Mammary epithelial cell (primary cell): ENCODE results near the gene WDR86.

Experiments
- CTCF ChIP-seq, 2 donors: IDR thresholded peaks in 1 of 2; conservative IDR thresholded peaks in 1 of 2; 2 replicates each; pipeline ENCODE4 v1.5.1; 2011 to 2012; ENCODE audit warnings: inconsistent platforms in 2 of 2, low read length in 2 of 2, mild to moderate bottlenecking in 2 of 2, control low read depth in 1 of 2, low read depth in 1 of 2; ENCODE audit not compliant: insufficient read depth in 1 of 2; ENCODE audit errors: extremely low read depth in 1 of 2
- EZH2 ChIP-seq: IDR thresholded peaks from 2 replicates; pipeline ENCODE4 v1.6.1; 2012; ENCODE audit warnings: low read length, inconsistent platforms, borderline replicate concordance

GRCh38 chr7:151412318-151412717 is 2.5 kb upstream of the WDR86 start:
- TF ChIP-seq CTCF (conservative IDR thresholded peaks at IDR 0.05 in 1 of 2, IDR thresholded peaks at IDR 0.05 in 1 of 2; ENCODE audit: extremely low read depth in 1 of 2, insufficient read depth in 1 of 2, low read depth in 1 of 2, low read length in 2 of 2) (no peak), EZH2 (no peak)
